ENCODE measurements around the gene MED28.

MED28 gene

GRCh38 chr4:17670423-17670822, 56.0 kb downstream of the MED28 start:
- DNase-seq, result no peak

GRCh38 chr4:17680559-17681280, 66.3 kb downstream of the MED28 start:
- DNase-seq, result no peak

DNA sequence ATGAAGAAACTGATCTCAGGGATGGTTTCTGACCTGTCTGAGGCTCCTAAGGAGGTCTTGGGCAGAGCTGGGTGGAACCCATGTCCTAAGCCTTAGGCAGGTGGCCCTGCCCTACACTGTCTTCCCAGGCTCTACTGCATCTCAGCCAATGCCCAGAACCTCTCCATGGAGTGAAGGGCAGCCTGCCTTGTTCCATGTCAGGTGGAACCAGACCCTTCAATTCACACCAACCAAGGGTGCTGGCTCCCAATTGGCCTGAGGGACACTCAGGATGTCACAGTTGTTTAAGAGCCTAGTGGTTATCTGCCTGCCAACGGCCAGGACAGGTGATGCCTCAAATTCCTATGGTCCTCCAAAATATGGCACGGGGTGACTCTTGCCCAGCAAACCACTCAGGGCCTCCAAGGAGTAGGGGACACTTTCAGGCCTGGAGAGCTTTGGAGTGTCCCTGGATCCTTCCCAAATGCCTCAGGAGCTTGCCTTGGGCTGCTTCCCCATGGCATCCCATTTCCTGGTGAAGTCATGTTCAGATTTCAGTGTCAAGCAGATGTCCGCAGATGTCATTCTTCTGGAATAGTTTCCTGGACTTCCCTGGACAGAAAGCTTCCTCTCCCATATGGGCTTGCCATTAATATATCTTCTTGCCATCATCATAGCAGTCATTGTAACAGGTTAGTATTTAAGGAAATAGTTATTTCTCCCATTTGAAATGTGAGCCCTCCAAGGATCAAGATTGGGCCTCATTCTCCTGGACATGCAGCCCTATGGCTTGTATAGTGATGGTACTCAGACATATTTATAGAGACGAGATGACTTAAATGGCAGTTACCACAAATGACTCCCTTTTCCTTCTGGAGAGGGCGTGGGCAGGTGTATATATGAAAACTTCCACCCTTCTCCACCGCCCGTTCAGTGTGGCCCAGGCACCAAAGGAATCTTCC, 67.1 kb downstream of the MED28 start:
- DNase-seq, result no peak

DNA sequence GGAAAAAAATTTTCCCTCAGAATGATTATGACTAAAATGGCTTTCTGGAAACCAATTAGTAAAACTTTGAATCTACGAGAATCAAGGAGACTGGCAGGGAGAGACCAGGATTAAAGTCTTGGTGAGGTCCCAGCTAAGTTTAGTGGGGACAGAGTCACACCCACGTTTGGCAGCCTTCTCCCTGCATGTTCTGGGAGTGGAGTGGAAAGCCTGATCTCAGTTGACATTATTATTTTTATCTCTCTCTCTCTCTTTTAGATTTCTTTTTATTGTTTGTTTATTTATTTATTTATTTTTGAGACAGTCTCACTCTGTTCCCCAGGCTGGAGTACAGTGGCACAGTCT, 67.8 kb downstream of the MED28 start:
- no peak for DNase-seq

All from NCI-H226 (cell line).